Globus pallidus (tissue), 1 donor: ENCODE results near the gene TIMM17B.

Experiments
- DNase-seq: peaks from one replicate; pipeline ENCODE4 v3.0.0-alpha.2; 2015; ENCODE audit warnings: low spot score

Gene TIMM17B

GRCh38 chrX:48897625-48898306, at the start of gene TIMM17B, which contains the start of gene PQBP1:
TSS of gene TIMM17B (minus strand) at chrX:48897768. CDS start at chrX:48897749, 19 bp downstream.
TSS of gene PQBP1 (plus strand) at chrX:48897930. CDS start at chrX:48898510, 580 bp downstream.
- DNase-seq = peak; percentile 95

- peak; percentile 20 for DNase-seq
These were observed 48.2 kb upstream of the TIMM17B start for GRCh38 chrX:48945517-48946348.

GRCh38 chrX:48942895-48943294, 45.3 kb upstream of the TIMM17B start:
- no peak for DNase-seq

- no peak for DNase-seq
These were observed 42.9 kb upstream of the TIMM17B start for GRCh38 chrX:48940404-48940955.

- DNase-seq = no peak
These were observed 42.1 kb upstream of the TIMM17B start for GRCh38 chrX:48939524-48940228.

- DNase-seq = no peak
These were observed 41.3 kb upstream of the TIMM17B start for GRCh38 chrX:48938721-48939425.

- no peak for DNase-seq
These were observed 39.7 kb upstream of the TIMM17B start for GRCh38 chrX:48937054-48937907.

GRCh38 chrX:48936429-48937053, 39.0 kb upstream of the TIMM17B start:
- no peak for DNase-seq

GRCh38 chrX:48935301-48935670, 37.7 kb upstream of the TIMM17B start:
- DNase-seq = no peak

GRCh38 chrX:48934581-48935300, 37.2 kb upstream of the TIMM17B start:
- DNase-seq = no peak

- DNase-seq = no peak
These were observed 36.2 kb upstream of the TIMM17B start for GRCh38 chrX:48933757-48934156.

- DNase-seq = no peak
These were observed 30.3 kb upstream of the TIMM17B start for GRCh38 chrX:48927736-48928382.

- no peak for DNase-seq
These were observed 29.6 kb upstream of the TIMM17B start for GRCh38 chrX:48927123-48927522.

GRCh38 chrX:48924270-48924669, 26.7 kb upstream of the TIMM17B start:
- DNase-seq = no peak

- no peak for DNase-seq
These were observed 26.2 kb upstream of the TIMM17B start for GRCh38 chrX:48923771-48924170.

- DNase-seq = no peak
These were observed 23.1 kb upstream of the TIMM17B start for GRCh38 chrX:48920718-48921104.

- no peak for DNase-seq
These were observed 22.6 kb upstream of the TIMM17B start for GRCh38 chrX:48919947-48920717.

- no peak for DNase-seq
These were observed 21.8 kb upstream of the TIMM17B start for GRCh38 chrX:48919360-48919841.
